K562 (cell line): ENCODE measurements around the gene KIF5C. TPM values are rescaled to one million over a fixed set of nuclear protein-coding genes. Genes with fewer than 3 reads are reported as not detected.

Experiments used
- ATAC-seq: fragments of 200-7000 bp; cut with Tn5 transposase; 3 replicates; pipeline ENCODE4 v1.9.1; 2020; ENCODE audit warnings: moderate library complexity
- BruUV-seq: library from RNA; stranded (reverse); fragments of 400-500 nt; replicated peaks from 2 replicates; lab custom pipeline; 2021; lab: Mats Ljungman, UMichigan
- CTCF ChIA-PET: fragments of 300-600 bp; formaldehyde crosslinking; extraction: SDS; loops from one replicate; lab custom pipeline; 2021; ENCODE audit warnings: low intra/inter-chr PET ratio; lab: Yijun Ruan, JAX
- POLR2A ChIA-PET: fragments of 300-600, 350-650 bp; sonication (Branson Sonifier 250); formaldehyde crosslinking; extraction: SDS; loops from one replicate; lab custom pipeline; 2021; ENCODE audit warnings: antibody characterized with exemption, inconsistent platforms; lab: Yijun Ruan, JAX
- DNase-seq, 4 experiments: peaks; one replicate each; pipeline versions ENCODE4 v3.0.0 to v3.0.0-alpha.2; 2011 to 2018; ENCODE audit warnings: low spot score in 3 of 4, mixed read lengths in 3 of 4; ENCODE audit errors: extremely low read depth in 1 of 4
- FAIRE-seq: peaks from 2 replicates; lab custom pipeline; 2011; peaks lifted over from hg19 to GRCh38; lab: Jason Lieb, UNC
- H2AFZ ChIP-seq: 2 replicates; pipeline ENCODE4 v1.6.0; 2011; ENCODE audit warnings: low read depth, low read length, control low read depth, inconsistent platforms
- H3K27ac ChIP-seq: fragments of 200-600 bp; 3 replicates; pipeline ENCODE4 v1.8.0; 2011; ENCODE audit warnings: low read depth, mild to moderate bottlenecking, control low read depth, inconsistent platforms, low read length, moderate library complexity, mixed read lengths; ENCODE audit errors: extremely low read depth
- H3K27me3 ChIP-seq, 2 experiments: fragments of 300-600 bp in 1 of 2; 2 replicates in 1 of 2; 3 replicates in 1 of 2; pipeline versions ENCODE4 v1.6.0 to v1.8.0; 2011; ENCODE audit warnings: inconsistent platforms in 2 of 2, low read length in 2 of 2, mild to moderate bottlenecking in 1 of 2, mixed read lengths in 1 of 2, moderate library complexity in 1 of 2; ENCODE audit not compliant: control insufficient read depth in 2 of 2, insufficient read depth in 2 of 2
- H3K36me3 ChIP-seq: fragments of 300-600 bp; 3 replicates; pipeline ENCODE4 v1.8.0; 2011; ENCODE audit warnings: mild to moderate bottlenecking, low read length, inconsistent platforms; ENCODE audit not compliant: control insufficient read depth, insufficient read depth
- H3K4me1 ChIP-seq, 2 experiments: fragments of 200-600 bp in 1 of 2; replicated peaks in 1 of 2; 2 replicates in 1 of 2; 3 replicates in 1 of 2; pipeline versions ENCODE4 v1.5.1 to v1.8.0; 2011; ENCODE audit warnings: inconsistent platforms in 2 of 2, low read length in 2 of 2, mild to moderate bottlenecking in 1 of 2, mixed read lengths in 1 of 2, moderate library complexity in 1 of 2; ENCODE audit not compliant: control insufficient read depth in 2 of 2, insufficient read depth in 2 of 2
- H3K4me2 ChIP-seq: 2 replicates; pipeline ENCODE4 v1.6.1; 2011; ENCODE audit warnings: low read length, control low read depth, inconsistent platforms, mixed read lengths; ENCODE audit not compliant: insufficient read depth
- H3K4me3 ChIP-seq: fragments of 200-600 bp; sonication (generic), shearing (Covaris generic); 2 replicates; pipeline ENCODE4 v1.5.1; 2016; ENCODE audit warnings: control low read depth, inconsistent platforms
- H3K79me2 ChIP-seq: fragments of 200-600 bp; 3 replicates; pipeline ENCODE4 v1.8.0; 2011; ENCODE audit warnings: low read length, inconsistent platforms; ENCODE audit not compliant: control insufficient read depth, insufficient read depth
- H3K9ac ChIP-seq, 2 experiments: 2 replicates each; pipeline versions ENCODE4 v1.6.0 to v1.6.1; 2011; ENCODE audit warnings: low read depth in 2 of 2, low read length in 2 of 2, control low read depth in 1 of 2, inconsistent platforms in 1 of 2, mild to moderate bottlenecking in 1 of 2, mixed read lengths in 1 of 2; ENCODE audit not compliant: insufficient read depth in 1 of 2
- H3K9me1 ChIP-seq: one replicate; pipeline ENCODE4 v1.6.0; 2011; ENCODE audit warnings: inconsistent platforms, mild to moderate bottlenecking, low read length, moderate library complexity; ENCODE audit not compliant: control insufficient read depth, insufficient read depth
- H3K9me3 ChIP-seq: replicated peaks from 2 replicates; pipeline ENCODE4 v1.5.1; 2011; ENCODE audit warnings: low read depth, low read length, inconsistent platforms; ENCODE audit not compliant: control insufficient read depth, insufficient read depth
- H4K20me1 ChIP-seq: replicated peaks from 2 replicates; pipeline ENCODE4 v1.6.1; 2011; ENCODE audit warnings: low read length, inconsistent platforms, mixed read lengths; ENCODE audit not compliant: control insufficient read depth, insufficient read depth
- HEY1 ChIP-seq: fragments of 250-450 bp; sonication (Bioruptor Pico); IDR thresholded peaks from 2 replicates; pipeline ENCODE4 v1.5.0; 2020; ENCODE audit warnings: mild to moderate bottlenecking, moderate library complexity, borderline replicate concordance
- MTF1 ChIP-seq: fragments of 250-450 bp; sonication (Bioruptor Pico); IDR thresholded peaks from 2 replicates; pipeline ENCODE4 v1.9.0; 2021; ENCODE audit warnings: moderate library complexity, mild to moderate bottlenecking, inconsistent platforms, borderline replicate concordance
- NR2C1 ChIP-seq, 2 experiments: fragments of 450-650 bp; IDR thresholded peaks; 2 replicates each; pipeline ENCODE4 v1.6.1; 2017; ENCODE audit warnings: mild to moderate bottlenecking in 2 of 2, antibody characterized with exemption in 1 of 2, inconsistent platforms in 1 of 2, missing compliant biosample characterization in 1 of 2, missing genetic modification characterization in 1 of 2
- ZNF24 ChIP-seq: fragments of 450-650 bp; IDR thresholded peaks from 2 replicates; pipeline ENCODE4 v1.6.1; 2016
- ZNF445 ChIP-seq: fragments of 250-450 bp; sonication (Bioruptor Pico); IDR thresholded peaks from 2 replicates; pipeline ENCODE4 v1.4.0; 2020; ENCODE audit warnings: low read depth, mild to moderate bottlenecking, moderate library complexity
- ZNF583 ChIP-seq: fragments of 250-450 bp; sonication (Bioruptor Pico); IDR thresholded peaks from 2 replicates; pipeline ENCODE4 v1.4.0; 2020
- WGBS: fragments of 100-300 bp; shearing (Covaris generic); methylation state at CpG from one replicate; pipeline ENCODE4 v1.1.6; 2016; ENCODE audit warnings: low coverage, mixed read lengths; ENCODE audit not compliant: insufficient coverage; ENCODE audit errors: missing lambda C conversion rate; 5-methylcytosine and 5-hydroxymethylcytosine counted together
- in situ Hi-C: fragments of 300-500 bp; cut with MboI; formaldehyde crosslinking; loops from 4 replicates; pipeline ENCODE4 v1.15.0; 2018; ENCODE audit warnings: inconsistent platforms, mixed read lengths
- intact Hi-C: fragments of 100-400 bp; cut with micrococcal nuclease; formaldehyde crosslinking; loops from 2 replicates; pipeline ENCODE4 v1.14.2; 2022
- polyA plus RNA-seq, 8 experiments: library from polyadenylated mRNA; depleted of rRNA in 4 of 8; stranded (reverse) in 5 of 8; unstranded in 3 of 8; fragments of >200 nt; fragmentation: Nextera tagmentation in 2 of 8; fragmentation: Illumina TruSeq in 1 of 8; extraction: Ambion mirVana in 2 of 8; extraction: Trizol in 1 of 8; gene quantifications; 2 replicates each; pipeline versions ENCODE4 v1.2.1 to v1.2.3, GENCODE V29; 2011 to 2014; ENCODE audit warnings: inconsistent platforms in 1 of 8, missing spikeins in 1 of 8
- total RNA-seq, 7 experiments: library from RNA; depleted of rRNA in 6 of 7; stranded (reverse); fragments of >200 nt in 6 of 7; fragmentation: Illumina TruSeq in 2 of 7; extraction: Trizol in 2 of 7; gene quantifications; 2 replicates each; pipeline versions ENCODE4 v1.2.1 to v1.2.3, GENCODE V29; 2011 to 2021; ENCODE audit warnings: low replicate concordance in 1 of 7
- TF ChIP-seq, protein P1 (sequence below): fragments of 450-650 bp; IDR thresholded peaks from 2 replicates; pipeline ENCODE4 v1.6.1; 2018; ENCODE audit not compliant: partially characterized antibody

KIF5C gene
- total and polyA plus RNA-seq, 9 of the 15 experiments (the other 6 are each of a cell fraction or from before 2014, with no cell fraction given), result 0.01 to 0.09 (median 0.01) TPM; not detected in 6

DNA sequence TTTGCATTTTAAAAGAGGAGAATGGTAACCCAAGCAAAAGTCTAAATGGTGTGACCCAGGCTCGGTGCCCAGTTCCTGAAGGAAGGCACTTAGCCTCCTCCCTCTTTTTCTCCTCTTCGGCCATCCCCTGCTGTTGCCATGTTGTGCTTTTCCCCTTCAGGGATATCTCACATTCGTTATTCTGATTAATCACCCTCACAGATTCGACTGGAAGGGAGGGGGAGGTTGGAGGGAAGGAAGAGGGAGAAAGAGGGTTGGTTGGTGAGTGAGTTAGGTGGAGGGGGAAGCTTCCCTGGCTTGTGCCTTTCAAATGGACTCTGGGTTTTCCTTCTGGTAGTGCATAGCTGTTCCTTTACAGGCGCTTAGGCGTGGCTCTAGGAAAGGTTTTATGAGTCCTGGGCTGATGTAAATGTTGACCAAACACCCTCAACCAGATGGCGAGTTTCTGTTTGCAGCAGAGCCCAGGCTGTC lies 124.5 kb downstream of the KIF5C start:
- CTCF ChIA-PET, result no interaction called here
- Histone ChIP-seq H3K9ac (no peak overlapping the region), H2AFZ (no peak overlapping the region), H3K9me3 (no peaks in the 10 kb centered on the region), H3K4me3 (no peak overlapping the region), H3K79me2 (no peaks in the 10 kb centered on the region), H4K20me1 (no peaks in the 10 kb centered on the region), H3K4me2 (no peak overlapping the region), H3K27ac (no peak overlapping the region), H3K36me3 (no peaks in the 10 kb centered on the region), H3K27me3 (peaks cover 21 to 38% of the 10 kb centered on the region in 2 experiments; a peak in 4 of 5 replicates), H3K9me1 (no peaks in the 10 kb centered on the region), H3K4me1 (peaks cover 0 to 6% of the 10 kb centered on the region in 2 experiments; a peak in 1 of 5 replicates)
- TF ChIP-seq NR2C1 (IDR thresholded peaks at IDR 0.05), result no peak
- no peak for TF ChIP-seq NR2C1 (tag; IDR thresholded peaks at IDR 0.05)
- TF ChIP-seq ZNF445 (CRISPR knock-in tag), result no peak
- no peak for TF ChIP-seq ZNF24
- TF ChIP-seq HEY1, result no peak
- TF ChIP-seq, protein P1, sequence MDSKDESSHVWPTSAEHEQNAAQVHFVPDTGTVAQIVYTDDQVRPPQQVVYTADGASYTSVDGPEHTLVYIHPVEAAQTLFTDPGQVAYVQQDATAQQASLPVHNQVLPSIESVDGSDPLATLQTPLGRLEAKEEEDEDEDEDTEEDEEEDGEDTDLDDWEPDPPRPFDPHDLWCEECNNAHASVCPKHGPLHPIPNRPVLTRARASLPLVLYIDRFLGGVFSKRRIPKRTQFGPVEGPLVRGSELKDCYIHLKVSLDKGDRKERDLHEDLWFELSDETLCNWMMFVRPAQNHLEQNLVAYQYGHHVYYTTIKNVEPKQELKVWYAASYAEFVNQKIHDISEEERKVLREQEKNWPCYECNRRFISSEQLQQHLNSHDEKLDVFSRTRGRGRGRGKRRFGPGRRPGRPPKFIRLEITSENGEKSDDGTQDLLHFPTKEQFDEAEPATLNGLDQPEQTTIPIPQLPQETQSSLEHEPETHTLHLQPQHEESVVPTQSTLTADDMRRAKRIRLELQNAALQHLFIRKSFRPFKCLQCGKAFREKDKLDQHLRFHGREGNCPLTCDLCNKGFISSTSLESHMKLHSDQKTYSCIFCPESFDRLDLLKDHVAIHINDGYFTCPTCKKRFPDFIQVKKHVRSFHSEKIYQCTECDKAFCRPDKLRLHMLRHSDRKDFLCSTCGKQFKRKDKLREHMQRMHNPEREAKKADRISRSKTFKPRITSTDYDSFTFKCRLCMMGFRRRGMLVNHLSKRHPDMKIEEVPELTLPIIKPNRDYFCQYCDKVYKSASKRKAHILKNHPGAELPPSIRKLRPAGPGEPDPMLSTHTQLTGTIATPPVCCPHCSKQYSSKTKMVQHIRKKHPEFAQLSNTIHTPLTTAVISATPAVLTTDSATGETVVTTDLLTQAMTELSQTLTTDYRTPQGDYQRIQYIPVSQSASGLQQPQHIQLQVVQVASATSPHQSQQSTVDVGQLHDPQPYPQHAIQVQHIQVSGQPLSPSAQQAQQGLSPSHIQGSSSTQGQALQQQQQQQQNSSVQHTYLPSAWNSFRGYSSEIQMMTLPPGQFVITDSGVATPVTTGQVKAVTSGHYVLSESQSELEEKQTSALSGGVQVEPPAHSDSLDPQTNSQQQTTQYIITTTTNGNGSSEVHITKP, result no peak
- TF ChIP-seq ZNF583 (CRISPR knock-in tag), result no peak
- no peak for TF ChIP-seq MTF1 (CRISPR knock-in tag)
- WGBS, result 0% methylated on average over 5 of the region's 7 CpGs
- intact Hi-C loops (no loop called here), in situ Hi-C loops (loop anchor here (25.0 kb wide), 1 partner anchor 1062 kb away; no protein-coding TSS in a partner anchor)
- no TSS peak for BruUV-seq
- ATAC-seq, result no peak
- FAIRE-seq, result no peak
- POLR2A ChIA-PET, result no interaction called here
- DNase-seq, result no peak
